ENCODE measurements around the gene TMEM135.
"Not testable (repeated sequence)": the region's sequence is repeated elsewhere in the genome, so short reads cannot be mapped to it uniquely, and the experiment has no call there.

The TMEM135 gene

GRCh38 chr11:87037450-87038234 lies at the start of gene TMEM135:
TSS of gene TMEM135 (plus strand) at chr11:87037934. CDS start at chr11:87038046, 112 bp downstream.
- DNase-seq = peak; percentile 89

- no peak for DNase-seq
Measured at GRCh38 chr11:86988351-86988881, 49.3 kb upstream of the TMEM135 start.

GRCh38 chr11:86990031-86990430 lies 47.7 kb upstream of the TMEM135 start:
- DNase-seq = no peak

- no peak for DNase-seq
Measured at GRCh38 chr11:86990515-86990914, 47.2 kb upstream of the TMEM135 start.

GRCh38 chr11:86991341-86991740 lies 46.4 kb upstream of the TMEM135 start:
- no peak for DNase-seq

GRCh38 chr11:86992340-86992739 lies 45.4 kb upstream of the TMEM135 start:
- not testable (repeated sequence) for DNase-seq

- DNase-seq = no peak
Measured at GRCh38 chr11:86993031-86993430, 44.7 kb upstream of the TMEM135 start.

- no peak for DNase-seq
Measured at GRCh38 chr11:86996953-86997570, 40.7 kb upstream of the TMEM135 start.

- DNase-seq = no peak
Measured at GRCh38 chr11:86999388-86999787, 38.3 kb upstream of the TMEM135 start.

- DNase-seq = no peak
Measured at GRCh38 chr11:86999859-87000753, 37.6 kb upstream of the TMEM135 start.

- DNase-seq = no peak
Measured at GRCh38 chr11:87002918-87003317, 34.8 kb upstream of the TMEM135 start.

- not testable (repeated sequence) for DNase-seq
Measured at GRCh38 chr11:87004281-87004680, 33.5 kb upstream of the TMEM135 start.

GRCh38 chr11:87005569-87005921 lies 32.2 kb upstream of the TMEM135 start:
- no peak for DNase-seq

- no peak for DNase-seq
Measured at GRCh38 chr11:87006035-87006434, 31.7 kb upstream of the TMEM135 start.

GRCh38 chr11:87007963-87008362 lies 29.8 kb upstream of the TMEM135 start:
- no peak for DNase-seq

GRCh38 chr11:87012089-87012488 lies 25.6 kb upstream of the TMEM135 start:
- DNase-seq = no peak

GRCh38 chr11:87012673-87013072 lies 25.1 kb upstream of the TMEM135 start:
- no peak for DNase-seq

GRCh38 chr11:87013912-87014825 lies 23.6 kb upstream of the TMEM135 start:
- DNase-seq = no peak

GRCh38 chr11:87015645-87016044 lies 22.1 kb upstream of the TMEM135 start:
- DNase-seq = no peak

GRCh38 chr11:87019613-87020271 lies 18.0 kb upstream of the TMEM135 start:
- no peak for DNase-seq

GRCh38 chr11:87020336-87020735 lies 17.4 kb upstream of the TMEM135 start:
- no peak for DNase-seq
